Heart left ventricle (tissue), 16 donors: ENCODE results near the gene AIG1. TPM values are rescaled to one million over a fixed set of nuclear protein-coding genes. Genes with fewer than 3 reads are reported as not detected.
"Not testable (repeated sequence)": the region's sequence is repeated elsewhere in the genome, so short reads cannot be mapped to it uniquely, and the experiment has no call there.

Experiments used
- ATAC-seq, 4 donors: fragments of 200-7000 bp; cut with Tn5 transposase; one replicate each; pipeline ENCODE4 v1.9.1; 2020 to 2022; ENCODE audit warnings: moderate library complexity in 4 of 4, mild to moderate bottlenecking in 3 of 4, moderate number of reproducible peaks in 1 of 4
- DNase-seq, 5 donors: peaks; one replicate each; pipeline ENCODE4 v3.0.0-alpha.2; 2020
- H3K27ac ChIP-seq, 12 donors: fragments of 200-600 bp; sonication (generic) in 4 of 12; one replicate each; pipeline versions ENCODE4 v1.5.0 to v1.8.0; 2016 to 2022; ENCODE audit warnings: mild to moderate bottlenecking in 2 of 12
- H3K27me3 ChIP-seq, 9 donors: fragments of 200-600 bp; sonication (generic) in 2 of 9; one replicate each; pipeline versions ENCODE4 v1.5.1 to v1.8.0; 2016 to 2022; ENCODE audit warnings: mild to moderate bottlenecking in 3 of 9
- H3K36me3 ChIP-seq, 9 donors: fragments of 200-600 bp; sonication (generic) in 2 of 9; one replicate each; pipeline versions ENCODE4 v1.5.0 to v1.8.0; 2018 to 2022; ENCODE audit warnings: mild to moderate bottlenecking in 2 of 9
- H3K4me1 ChIP-seq, 12 donors: fragments of 200-600 bp; sonication (generic) in 4 of 12; one replicate each; pipeline versions ENCODE4 v1.5.0 to v1.8.0; 2016 to 2022; ENCODE audit warnings: mild to moderate bottlenecking in 3 of 12
- H3K4me3 ChIP-seq, 12 donors: fragments of 200-600 bp; sonication (generic) in 4 of 12; one replicate each; pipeline versions ENCODE4 v1.5.0 to v1.8.0; 2017 to 2022; ENCODE audit warnings: mild to moderate bottlenecking in 9 of 12, moderate library complexity in 4 of 12
- H3K9me3 ChIP-seq, 12 donors: fragments of 200-600 bp; sonication (generic) in 4 of 12; one replicate each; pipeline versions ENCODE4 v1.5.0 to v1.8.0; 2016 to 2022; ENCODE audit warnings: mild to moderate bottlenecking in 1 of 12
- CTCF ChIP-seq, 12 donors: fragments of 200-600 bp; sonication (generic) in 4 of 12; IDR thresholded peaks; one replicate each; pipeline versions ENCODE4 v1.5.0 to v1.8.0; 2018 to 2022; ENCODE audit warnings: antibody characterized with exemption in 12 of 12, mild to moderate bottlenecking in 5 of 12
- POLR2A ChIP-seq, 2 donors: fragments of 450-650 bp; IDR thresholded peaks; one replicate each; pipeline ENCODE4 v1.6.1; 2017; ENCODE audit warnings: antibody characterized with exemption in 2 of 2, mild to moderate bottlenecking in 2 of 2, moderate library complexity in 2 of 2
- WGBS, 4 donors: extraction: QIAGEN DNeasy Blood & Tissue Kit in 2 of 4; methylation state at CpG; one replicate each; pipeline versions ENCODE4 v1.1.5 to v1.1.7; 2013 to 2018; 5-methylcytosine and 5-hydroxymethylcytosine counted together
- intact Hi-C, 10 donors: fragments of 100-400 bp; cut with DNase I; formaldehyde crosslinking; loops; one replicate each; pipeline versions ENCODE4 v1.11.1 to v1.14.2; 2022
- polyA plus RNA-seq, 2 donors: library from polyadenylated mRNA; stranded (reverse); fragments of 200-250 nt; gene quantifications; one replicate each; pipeline ENCODE4 v1.2.3, GENCODE V29; 2013
- total RNA-seq, 9 donors: library from RNA; depleted of rRNA in 2 of 9; stranded (reverse); fragments of >200 nt in 2 of 9; fragmentation: NEBNext Ultra II Directional in 3 of 9; extraction: Animal tissue kit (Norgen Biotek cat#: 25700) in 3 of 9; gene quantifications; one replicate each; pipeline versions ENCODE4 v1.1.0 to v1.2.4, GENCODE V29; 2016 to 2023
- donor health status: ischemic (EF 13 %, LVEDD 7.1; RV severe dilation, severe dysfunction).
- donor health status: healthy with polysubstance abuse.
- donor health status: DM: no; HTN: yes; CAD: no.
- donor health status: DM: no; HTN: no; CAD: no.
- donor health status: ischemic (EF 25% LVEDD 6.9; RV normal size, moderate dysfunction).
- donor health status: ischemic (EF 25% LVEDD 5.7; RV mildly dilated, moderate dysfunction).
- donor health status: healthy.
- donor health status: DM: yes; HTN: yes; CAD: no.
- donor health status: ischemic (EF 35%, LVEDD 5.7; RV mildly dilated, moderate dysfunction).
- donor health status: nonischemic (EF 11% LVEDD 7.7; RV severe dilation, severe dysfunction).
- donor health status: DM: yes; HTN: yes; CAD: no.
- donor health status: PGD.
- donor health status: ischemic (EF 29% LVEDD 5.4; RV normal size, mild dysfunction).
- donor health status: nonischemic (EF 23%, LVEDD 6.1; RV moderate dilation, normal function).

The AIG1 gene
- total and polyA plus RNA-seq, 11 donors, result 18.1 to 101 (median 64.0) TPM

GRCh38 chr6:143299253-143300166 lies 238.8 kb downstream of the AIG1 start:
- no peaks in the 10 kb centered on the region for H3K4me1 ChIP-seq
- no peaks in the 10 kb centered on the region for H3K27me3 ChIP-seq
- H3K27ac ChIP-seq, result no peak overlapping the region
- TF ChIP-seq POLR2A (IDR thresholded peaks at IDR 0.05) (no peak), CTCF (IDR thresholded peaks at IDR 0.05) (no peak)
- H3K9me3 ChIP-seq, result peaks cover 0 to 4% (median 0%) of the 10 kb centered on the region in 12 donors
- ATAC-seq (no peak), DNase-seq (no peak)
- intact Hi-C loops, result no loop called here
- 69 to 82% (median 75%) methylated on average over 6 of the region's 6 CpGs for WGBS, 4 donors
- H3K36me3 ChIP-seq, result no peaks in the 10 kb centered on the region
- H3K4me3 ChIP-seq, result no peak overlapping the region

DNA sequence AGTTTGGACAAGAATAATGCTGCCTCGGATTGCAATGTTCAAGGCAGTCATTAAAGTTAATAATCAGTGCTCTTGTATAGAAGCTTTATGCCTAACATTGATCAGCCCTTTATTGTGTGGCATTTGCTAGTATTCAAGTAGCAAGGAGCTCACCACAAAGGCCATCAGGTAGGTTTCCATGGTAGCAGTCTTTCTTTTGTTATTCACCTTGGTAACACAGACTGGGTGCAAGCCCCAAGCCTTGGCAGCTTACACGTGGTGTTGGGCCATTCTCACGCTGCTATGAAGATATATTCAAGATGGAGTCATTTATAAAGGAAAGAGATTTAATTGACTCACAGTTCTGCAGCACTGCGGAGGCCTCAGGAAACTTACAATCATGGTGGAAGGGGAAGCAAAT lies 240.5 kb downstream of the AIG1 start:
- DNase-seq, result no peak
- intact Hi-C loops, result no loop called here
- Histone ChIP-seq H3K4me1 (no peaks in the 10 kb centered on the region), H3K27me3 (no peaks in the 10 kb centered on the region), H3K4me3 (no peak overlapping the region), H3K9me3 (peaks cover 0 to 4% (median 0%) of the 10 kb centered on the region in 12 donors), H3K36me3 (no peaks in the 10 kb centered on the region), H3K27ac (no peak overlapping the region)
- TF ChIP-seq POLR2A (IDR thresholded peaks at IDR 0.05) (no peak), CTCF (IDR thresholded peaks at IDR 0.05) (no peak)
- 74 to 83% (median 76%) methylated on average over 4 of the region's 4 CpGs for WGBS, 4 donors
- no peak for ATAC-seq

DNA sequence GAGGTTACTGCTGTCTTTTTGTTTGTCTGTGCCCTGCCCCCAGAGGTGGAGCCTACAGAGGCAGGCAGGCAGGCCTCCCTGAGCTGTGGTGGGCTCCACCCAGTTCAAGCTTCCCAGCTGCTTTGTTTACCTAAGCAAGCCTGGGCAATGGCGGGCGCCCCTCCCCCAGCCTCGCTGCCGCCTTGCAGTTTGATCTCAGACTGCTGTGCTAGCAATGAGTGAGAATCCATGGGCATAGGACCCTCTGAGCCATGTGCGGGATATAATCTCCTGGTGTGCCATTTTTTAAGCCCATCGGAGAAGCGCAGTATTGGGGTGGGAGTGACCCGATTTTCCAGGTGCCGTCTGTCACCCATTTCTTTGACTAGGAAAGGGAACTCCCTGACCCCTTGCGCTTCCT lies 247.1 kb downstream of the AIG1 start:
- H3K27me3 ChIP-seq, intact Hi-C loops, ATAC-seq, H3K27ac ChIP-seq, H3K4me1 ChIP-seq, H3K36me3 ChIP-seq, DNase-seq, H3K9me3 ChIP-seq, H3K4me3 ChIP-seq: not testable (repeated sequence)
- 97 to 99% (median 98%) methylated on average over 8 to 10 of the region's 10 CpGs for WGBS, 4 donors

DNA sequence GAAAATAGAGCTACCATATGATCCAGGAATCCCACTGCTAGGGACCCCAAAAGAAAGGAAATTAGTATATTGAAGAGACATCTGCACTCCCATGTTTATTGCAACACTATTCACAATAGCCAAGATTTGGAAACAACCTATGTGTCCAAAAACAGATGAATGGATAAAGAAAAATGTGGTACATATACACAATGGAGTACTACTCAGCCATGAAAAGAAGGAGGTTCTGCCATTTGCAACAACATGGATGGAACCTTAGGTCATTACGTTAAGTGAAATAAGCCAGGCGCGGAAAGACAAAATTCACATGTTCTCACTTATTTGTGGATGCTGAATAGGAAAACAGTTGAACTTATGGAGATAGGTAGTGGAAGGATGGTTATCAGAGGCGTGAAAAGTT lies 252.5 kb downstream of the AIG1 start:
- no peaks in the 10 kb centered on the region for H3K36me3 ChIP-seq
- no peak for ATAC-seq
- no peak overlapping the region for H3K4me3 ChIP-seq
- H3K27ac ChIP-seq, result no peak overlapping the region
- 96% methylated on average over 4 of the region's 4 CpGs for WGBS, 4 donors
- no peak for DNase-seq
- H3K9me3 ChIP-seq, result peaks cover 0 to 17% (median 2%) of the 10 kb centered on the region in 12 donors
- no peaks in the 10 kb centered on the region for H3K27me3 ChIP-seq
- TF ChIP-seq POLR2A (IDR thresholded peaks at IDR 0.05), result no peak
- no peak for TF ChIP-seq CTCF (IDR thresholded peaks at IDR 0.05)
- no peaks in the 10 kb centered on the region for H3K4me1 ChIP-seq
- intact Hi-C loops, result no loop called here
